ENCODE results near the gene RBM47. TPM values are rescaled to one million over a fixed set of nuclear protein-coding genes. Genes with fewer than 3 reads are reported as not detected.
"Not testable (repeated sequence)": the region's sequence is repeated elsewhere in the genome, so short reads cannot be mapped to it uniquely, and the experiment has no call there.

The RBM47 gene
- total and polyA plus RNA-seq, 2 of the 4 experiments (the other 2 are of a cell fraction), result 0.44 to 1.1 TPM

DNA sequence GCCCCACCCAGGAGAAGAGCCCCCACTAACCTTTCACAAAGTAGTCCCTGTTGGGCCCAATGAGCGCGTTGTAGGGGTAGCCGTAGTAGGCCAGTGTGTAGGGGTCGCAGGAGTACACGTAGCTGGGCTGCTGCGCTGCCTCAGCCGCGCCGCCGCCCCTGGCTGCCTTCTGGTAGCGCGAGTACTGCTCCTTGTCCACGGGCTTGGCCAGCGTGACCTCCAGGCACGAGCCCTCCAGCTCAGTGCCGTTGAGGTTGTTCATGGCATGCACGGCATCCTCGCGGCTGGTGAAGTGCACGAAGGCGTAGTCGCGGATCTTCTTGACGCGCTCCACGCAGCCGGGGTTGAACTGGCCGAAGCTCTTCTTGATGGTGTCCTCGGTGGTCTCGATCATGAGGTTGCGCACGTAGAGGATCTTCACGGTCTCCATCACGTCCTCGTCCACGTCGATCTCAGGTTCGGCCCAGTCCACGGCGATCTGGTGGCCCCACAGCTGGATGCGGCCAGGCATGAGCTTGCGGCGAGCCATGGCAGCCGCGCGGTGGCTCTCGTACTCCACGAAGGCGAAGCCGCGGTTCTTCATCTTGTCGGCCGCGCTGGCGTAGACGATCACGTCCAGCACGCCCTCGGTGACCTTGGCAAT, 191.8 kb downstream of the RBM47 start:
- no peak overlapping the region for H3K56ac ChIP-seq (ENCODE audit: extremely low read depth, insufficient read depth, low read length)
- H4K20me1 ChIP-seq (ENCODE audit: insufficient read depth, low read length), result no peaks in the 10 kb centered on the region
- no peak overlapping the region for H4K91ac ChIP-seq (ENCODE audit: insufficient read depth, low read depth, low read length)
- H2BK120ac ChIP-seq (ENCODE audit: low read depth, low read length), result no peak overlapping the region
- no peak overlapping the region for H3K14ac ChIP-seq (replicated peaks; ENCODE audit: low read depth, low read length)
- no peaks in the 10 kb centered on the region for H3K4me1 ChIP-seq (ENCODE audit: control insufficient read depth, insufficient read depth, low read length)
- no peaks in the 10 kb centered on the region for H3K9me1 ChIP-seq (ENCODE audit: insufficient read depth, low read length)
- dilution Hi-C loops (cut with HindIII; ENCODE audit: low sequenced_read_pairs, unreplicated experiment) (no loop called here), in situ Hi-C loops (cut with MboI; ENCODE audit: low sequenced_read_pairs) (no loop called here), intact Hi-C loops (cut with micrococcal nuclease) (no loop called here)
- POLR2A ChIA-PET (ENCODE audit: unreplicated experiment), result no interaction called here
- H4K8ac ChIP-seq (ENCODE audit: low read depth in 2 of 2, low read length in 2 of 2), result no peak overlapping the region
- no peak overlapping the region for H2BK5ac ChIP-seq (ENCODE audit: low read depth, low read length, poor library complexity, severe bottlenecking)
- no peak overlapping the region for H3K23ac ChIP-seq (ENCODE audit: low read depth, low read length)
- H3K9me3 ChIP-seq (ENCODE audit: control insufficient read depth, insufficient read depth, low read length), result no peaks in the 10 kb centered on the region
- H2AK5ac ChIP-seq (ENCODE audit: low read depth, low read length), result no peak overlapping the region
- H3K4ac ChIP-seq (ENCODE audit: low read depth, low read length), result no peak overlapping the region
- CTCF ChIA-PET, result no interaction called here
- H3K27ac ChIP-seq (ENCODE audit: insufficient read depth, low read length), result no peak overlapping the region
- WGBS, 2 experiments (ENCODE audit: extremely low coverage in 2 of 2, insufficient read length in 1 of 2), result 96% methylated on average over 39 of the region's 59 CpGs; no CpG with 5 or more reads in 1 of the 2 experiments
- no peak overlapping the region for H4K5ac ChIP-seq (ENCODE audit: low read depth, low read length)
- BruUV-seq (replicated peaks), result no TSS peak
- no peak overlapping the region for H3K4me2 ChIP-seq (ENCODE audit: low read depth, low read length)
- DNase-seq (no peak), ATAC-seq (ENCODE audit: low read depth) (no peak)
- no peaks in the 10 kb centered on the region for H3K79me1 ChIP-seq (ENCODE audit: low read depth in 1 of 2, low read length in 2 of 2)
- H3K18ac ChIP-seq (ENCODE audit: low read depth, low read length), result no peak overlapping the region
- H3K9ac ChIP-seq (ENCODE audit: low read depth, low read length), result no peak overlapping the region
- no peak overlapping the region for H2BK15ac ChIP-seq (ENCODE audit: low read depth, low read length)
- H2AFZ ChIP-seq (replicated peaks; ENCODE audit: low read length, poor library complexity), result no peak overlapping the region
- no peak overlapping the region for H2BK20ac ChIP-seq (ENCODE audit: low read depth, low read length)
- H3K4me3 ChIP-seq (ENCODE audit: insufficient read depth, low read depth, low read length), result no peak overlapping the region
- no peak overlapping the region for H2AK9ac ChIP-seq (replicated peaks; ENCODE audit: low read depth, low read length, poor library complexity)
- H3K36me3 ChIP-seq (ENCODE audit: control insufficient read depth, insufficient read depth, low read length), result no peaks in the 10 kb centered on the region
- TF ChIP-seq NFE2L2 (IDR thresholded peaks at IDR 0.05; ENCODE audit: low read depth, low read length), result no peak
- H3K27me3 ChIP-seq (ENCODE audit: control insufficient read depth, insufficient read depth, low read length), result no peaks in the 10 kb centered on the region; the same call in 1 of the 2 replicates

DNA sequence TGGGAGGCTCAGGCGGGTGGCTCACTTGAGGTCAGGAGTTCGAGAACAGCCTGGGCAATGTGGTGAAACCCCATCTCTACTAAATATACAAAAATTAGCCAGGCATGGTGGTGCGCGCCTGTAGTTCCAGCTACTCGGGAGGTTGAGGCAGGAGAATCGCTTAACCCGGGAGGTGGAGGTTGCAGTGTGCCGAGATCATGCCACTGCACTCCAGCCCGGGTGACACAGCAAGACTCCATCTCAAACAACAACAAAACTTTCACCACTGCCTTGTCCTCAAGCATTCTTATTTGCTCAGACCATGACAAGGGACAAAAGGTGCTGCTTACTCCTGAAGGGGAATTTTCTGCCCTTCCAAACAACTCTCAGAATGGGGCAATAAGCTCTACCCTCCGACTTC, 194.4 kb downstream of the RBM47 start:
- H3K4me3 ChIP-seq (ENCODE audit: insufficient read depth, low read depth, low read length); in situ Hi-C loops (cut with MboI; ENCODE audit: low sequenced_read_pairs); H3K27ac ChIP-seq (ENCODE audit: insufficient read depth, low read length); H3K9ac ChIP-seq (ENCODE audit: low read depth, low read length); H4K5ac ChIP-seq (ENCODE audit: low read depth, low read length); H4K8ac ChIP-seq (ENCODE audit: low read depth in 2 of 2, low read length in 2 of 2); H2BK15ac ChIP-seq (ENCODE audit: low read depth, low read length); H3K4me2 ChIP-seq (ENCODE audit: low read depth, low read length); H3K14ac ChIP-seq (replicated peaks; ENCODE audit: low read depth, low read length); H4K91ac ChIP-seq (ENCODE audit: insufficient read depth, low read depth, low read length); H4K20me1 ChIP-seq (ENCODE audit: insufficient read depth, low read length); H3K4me1 ChIP-seq (ENCODE audit: control insufficient read depth, insufficient read depth, low read length); H2AK9ac ChIP-seq (replicated peaks; ENCODE audit: low read depth, low read length, poor library complexity); H3K79me1 ChIP-seq (ENCODE audit: low read depth in 1 of 2, low read length in 2 of 2); DNase-seq; BruUV-seq (replicated peaks); H3K23ac ChIP-seq (ENCODE audit: low read depth, low read length); H3K18ac ChIP-seq (ENCODE audit: low read depth, low read length); H2BK120ac ChIP-seq (ENCODE audit: low read depth, low read length); POLR2A ChIA-PET (ENCODE audit: unreplicated experiment); H2AFZ ChIP-seq (replicated peaks; ENCODE audit: low read length, poor library complexity); ATAC-seq (ENCODE audit: low read depth); H3K9me1 ChIP-seq (ENCODE audit: insufficient read depth, low read length); H3K27me3 ChIP-seq (ENCODE audit: control insufficient read depth, insufficient read depth, low read length); H2BK20ac ChIP-seq (ENCODE audit: low read depth, low read length); dilution Hi-C loops (cut with HindIII; ENCODE audit: low sequenced_read_pairs, unreplicated experiment); intact Hi-C loops (cut with micrococcal nuclease); H3K36me3 ChIP-seq (ENCODE audit: control insufficient read depth, insufficient read depth, low read length); H2BK5ac ChIP-seq (ENCODE audit: low read depth, low read length, poor library complexity, severe bottlenecking); H3K56ac ChIP-seq (ENCODE audit: extremely low read depth, insufficient read depth, low read length); H2AK5ac ChIP-seq (ENCODE audit: low read depth, low read length); CTCF ChIA-PET; H3K9me3 ChIP-seq (ENCODE audit: control insufficient read depth, insufficient read depth, low read length); H3K4ac ChIP-seq (ENCODE audit: low read depth, low read length): not testable (repeated sequence)
- WGBS, 2 experiments (ENCODE audit: extremely low coverage in 2 of 2, insufficient read length in 1 of 2), result no CpG with 5 or more reads among the region's 10 CpGs
